ENCODE measurements around the gene SLC2A6. TPM values are rescaled to one million over a fixed set of nuclear protein-coding genes. Genes with fewer than 3 reads are reported as not detected.

Gene SLC2A6
- total RNA-seq, 1 donor from 2014 or later = 32.5 TPM

DNA sequence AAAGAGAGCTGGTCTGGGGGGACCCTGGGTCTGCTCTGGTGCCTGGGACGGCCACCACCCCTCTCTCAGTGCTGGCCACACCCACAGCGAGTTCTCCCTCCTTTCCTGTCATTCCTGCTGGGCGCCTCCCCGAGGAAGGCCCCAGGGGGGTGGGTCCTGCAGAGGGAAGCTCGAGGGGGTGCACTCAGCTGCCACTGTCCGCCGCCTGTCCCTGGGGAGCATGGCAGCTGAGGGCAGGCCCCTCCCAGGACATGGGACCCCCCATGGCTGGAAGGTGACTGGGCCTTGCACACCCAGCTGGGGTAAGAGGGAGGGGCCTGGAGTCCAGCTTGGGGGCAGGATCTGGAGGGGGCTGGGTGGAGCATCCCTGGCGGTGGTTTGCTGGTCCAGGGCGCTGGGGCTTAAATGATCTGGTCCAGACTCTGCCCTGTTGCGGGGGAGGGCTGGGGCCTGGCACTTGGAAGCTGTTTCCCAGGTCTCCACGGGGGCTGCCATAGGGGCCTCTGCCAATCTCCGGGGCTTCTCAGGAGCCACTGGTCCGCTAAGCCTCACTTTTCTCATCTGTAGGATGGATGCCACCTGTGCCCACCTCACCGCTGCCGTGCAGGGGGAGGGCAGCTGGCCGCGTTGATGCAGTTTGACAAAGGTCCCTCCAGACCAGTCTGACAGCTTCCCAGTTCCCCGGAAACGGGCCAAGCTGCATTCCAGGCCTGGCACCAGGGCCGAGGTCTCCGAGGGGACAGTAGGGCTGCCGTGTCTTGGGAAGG is 6.0 kb upstream of the SLC2A6 start:
- Mint-ChIP-seq H3K27ac (ENCODE audit: unreplicated experiment) (no peak overlapping the region), H3K27me3 (ENCODE audit: unreplicated experiment) (peaks cover 2% of the 10 kb centered on the region), H3K9me3 (ENCODE audit: unreplicated experiment) (no peaks in the 10 kb centered on the region), H3K4me1 (ENCODE audit: unreplicated experiment) (peaks cover 3% of the 10 kb centered on the region), H3K4me3 (ENCODE audit: unreplicated experiment) (no peak overlapping the region), H3K36me3 (ENCODE audit: low read depth, unreplicated experiment) (peaks cover 4% of the 10 kb centered on the region)
- no peak for DNase-seq (ENCODE audit: low spot score)
- TF ChIP-seq, protein P1, sequence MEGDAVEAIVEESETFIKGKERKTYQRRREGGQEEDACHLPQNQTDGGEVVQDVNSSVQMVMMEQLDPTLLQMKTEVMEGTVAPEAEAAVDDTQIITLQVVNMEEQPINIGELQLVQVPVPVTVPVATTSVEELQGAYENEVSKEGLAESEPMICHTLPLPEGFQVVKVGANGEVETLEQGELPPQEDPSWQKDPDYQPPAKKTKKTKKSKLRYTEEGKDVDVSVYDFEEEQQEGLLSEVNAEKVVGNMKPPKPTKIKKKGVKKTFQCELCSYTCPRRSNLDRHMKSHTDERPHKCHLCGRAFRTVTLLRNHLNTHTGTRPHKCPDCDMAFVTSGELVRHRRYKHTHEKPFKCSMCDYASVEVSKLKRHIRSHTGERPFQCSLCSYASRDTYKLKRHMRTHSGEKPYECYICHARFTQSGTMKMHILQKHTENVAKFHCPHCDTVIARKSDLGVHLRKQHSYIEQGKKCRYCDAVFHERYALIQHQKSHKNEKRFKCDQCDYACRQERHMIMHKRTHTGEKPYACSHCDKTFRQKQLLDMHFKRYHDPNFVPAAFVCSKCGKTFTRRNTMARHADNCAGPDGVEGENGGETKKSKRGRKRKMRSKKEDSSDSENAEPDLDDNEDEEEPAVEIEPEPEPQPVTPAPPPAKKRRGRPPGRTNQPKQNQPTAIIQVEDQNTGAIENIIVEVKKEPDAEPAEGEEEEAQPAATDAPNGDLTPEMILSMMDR (IDR thresholded peaks at IDR 0.05; ENCODE audit: unreplicated experiment) = no peak

DNA sequence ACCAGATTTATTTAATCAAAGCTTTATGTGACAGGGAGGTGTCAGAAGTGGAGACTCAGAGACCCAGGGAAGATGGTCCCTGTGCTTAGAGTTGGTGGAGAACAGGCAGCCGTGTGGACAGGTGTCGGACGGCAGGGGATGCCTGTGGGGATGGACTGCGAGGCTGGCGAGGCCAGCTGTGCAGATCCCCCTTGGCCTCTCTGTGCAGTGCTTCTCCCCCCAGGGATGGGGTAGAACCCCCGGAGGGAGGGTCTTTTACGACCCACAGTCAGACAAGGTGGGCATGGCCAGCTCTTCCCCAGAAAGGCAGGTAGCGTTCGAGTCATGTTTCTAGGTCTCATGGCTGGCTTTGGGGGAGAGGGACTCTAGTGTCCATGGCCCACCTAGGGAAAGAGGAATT is 4.7 kb upstream of the SLC2A6 start:
- Mint-ChIP-seq H3K4me1 (ENCODE audit: unreplicated experiment) (no peaks in the 10 kb centered on the region), H3K36me3 (ENCODE audit: low read depth, unreplicated experiment) (no peaks in the 10 kb centered on the region), H3K9me3 (ENCODE audit: unreplicated experiment) (no peaks in the 10 kb centered on the region), H3K27ac (ENCODE audit: unreplicated experiment) (no peak overlapping the region), H3K4me3 (ENCODE audit: unreplicated experiment) (no peak overlapping the region), H3K27me3 (ENCODE audit: unreplicated experiment) (peaks cover 5% of the 10 kb centered on the region)
- no peak for DNase-seq (ENCODE audit: low spot score)
- TF ChIP-seq, protein P1 (IDR thresholded peaks at IDR 0.05; ENCODE audit: unreplicated experiment) = no peak

DNA sequence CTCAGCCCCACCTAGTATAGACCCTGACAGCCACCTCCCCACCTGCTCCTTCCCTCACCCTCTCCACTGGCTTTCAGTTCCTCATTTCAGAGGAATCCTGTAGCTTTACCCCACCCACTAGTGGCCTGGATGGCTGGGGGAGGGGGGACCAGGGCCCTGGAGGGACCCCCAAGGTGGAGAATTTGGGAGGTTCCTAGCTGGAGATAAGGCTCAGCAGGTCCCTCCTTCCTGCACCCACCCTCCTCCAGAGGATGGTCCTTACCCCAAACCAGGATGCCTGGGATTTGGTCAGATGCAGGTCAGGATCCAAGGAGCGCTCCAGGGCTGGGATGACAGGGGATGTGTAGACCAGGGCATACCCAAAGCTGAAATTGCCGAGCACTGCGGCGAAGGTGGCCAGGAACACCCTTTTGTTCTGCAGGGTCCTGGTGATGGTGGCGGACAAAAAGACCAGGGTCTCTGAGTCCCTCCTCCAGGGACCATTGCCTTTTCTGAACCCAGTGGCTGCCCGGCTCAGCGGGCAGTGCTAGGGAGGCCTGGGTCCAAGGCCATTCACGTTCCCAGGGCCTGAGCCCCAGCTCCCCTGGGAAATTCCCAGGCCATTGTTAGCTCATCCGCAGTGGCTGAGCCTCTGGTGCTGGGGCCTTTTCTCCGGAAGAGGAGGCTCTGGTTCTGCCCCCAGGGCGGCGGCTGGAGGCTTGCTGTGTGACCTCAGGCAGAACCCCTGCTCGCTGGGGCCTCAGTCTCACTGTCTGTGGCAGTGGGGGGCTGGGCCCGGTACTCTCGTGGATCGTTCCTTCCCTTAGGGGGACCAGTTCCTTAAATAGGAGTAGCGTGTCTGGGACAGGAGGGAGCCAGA is 678 bp downstream of the SLC2A6 start:
- H3K9me3 Mint-ChIP-seq (ENCODE audit: unreplicated experiment) = no peaks in the 10 kb centered on the region
- no peak overlapping the region for H3K27ac Mint-ChIP-seq (ENCODE audit: unreplicated experiment)
- peak overlapping the region; percentile 79 for H3K4me3 Mint-ChIP-seq (ENCODE audit: unreplicated experiment)
- TF ChIP-seq, protein P1 (IDR thresholded peaks at IDR 0.05; ENCODE audit: unreplicated experiment) = no peak
- H3K36me3 Mint-ChIP-seq (ENCODE audit: low read depth, unreplicated experiment) = peaks cover 3% of the 10 kb centered on the region
- H3K27me3 Mint-ChIP-seq (ENCODE audit: unreplicated experiment) = peaks cover 5% of the 10 kb centered on the region
- no peaks in the 10 kb centered on the region for H3K4me1 Mint-ChIP-seq (ENCODE audit: unreplicated experiment)
- peak; percentile 36 for DNase-seq (ENCODE audit: low spot score)

- peak overlapping the region; percentile 76 for H3K4me3 Mint-ChIP-seq (ENCODE audit: unreplicated experiment)
- peaks cover 5% of the 10 kb centered on the region for H3K27me3 Mint-ChIP-seq (ENCODE audit: unreplicated experiment)
- DNase-seq (ENCODE audit: low spot score) = no peak
- TF ChIP-seq, protein P1 (IDR thresholded peaks at IDR 0.05; ENCODE audit: unreplicated experiment) = no peak
- H3K9me3 Mint-ChIP-seq (ENCODE audit: unreplicated experiment) = no peaks in the 10 kb centered on the region
- H3K27ac Mint-ChIP-seq (ENCODE audit: unreplicated experiment) = no peak overlapping the region
- H3K36me3 Mint-ChIP-seq (ENCODE audit: low read depth, unreplicated experiment) = peaks cover 3% of the 10 kb centered on the region
- no peaks in the 10 kb centered on the region for H3K4me1 Mint-ChIP-seq (ENCODE audit: unreplicated experiment)
These were observed 1.4 kb downstream of the SLC2A6 start for GRCh38 chr9:133477461-133477860.

DNA sequence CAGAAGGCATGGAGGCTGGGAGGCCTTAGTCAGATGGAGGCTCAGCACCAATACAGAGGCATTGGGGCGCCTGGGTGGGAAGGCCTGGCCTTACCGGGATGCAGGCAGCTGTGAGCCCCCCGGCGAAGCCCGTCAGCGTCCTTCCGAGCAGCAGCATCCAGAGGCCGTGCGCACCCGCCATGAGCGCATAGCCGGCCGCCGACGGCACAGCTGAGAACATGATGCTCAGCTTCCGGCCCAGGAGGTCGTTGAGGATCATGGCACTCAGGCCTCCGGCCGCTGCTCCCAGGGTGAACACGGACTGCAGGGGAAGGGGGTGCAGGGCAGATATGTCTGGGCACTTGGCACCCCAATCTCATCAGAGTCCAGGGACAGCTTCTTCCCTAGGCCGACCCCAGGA is 2.0 kb downstream of the SLC2A6 start:
- TF ChIP-seq, protein P1 (IDR thresholded peaks at IDR 0.05; ENCODE audit: unreplicated experiment) = no peak
- Mint-ChIP-seq H3K36me3 (ENCODE audit: low read depth, unreplicated experiment) (peaks cover 3% of the 10 kb centered on the region), H3K4me3 (ENCODE audit: unreplicated experiment) (no peak overlapping the region), H3K27me3 (ENCODE audit: unreplicated experiment) (peaks cover 3% of the 10 kb centered on the region), H3K9me3 (ENCODE audit: unreplicated experiment) (no peaks in the 10 kb centered on the region), H3K27ac (ENCODE audit: unreplicated experiment) (no peak overlapping the region), H3K4me1 (ENCODE audit: unreplicated experiment) (no peaks in the 10 kb centered on the region)
- no peak for DNase-seq (ENCODE audit: low spot score)
